ENCODE results near the gene PLRG1.

DNA sequence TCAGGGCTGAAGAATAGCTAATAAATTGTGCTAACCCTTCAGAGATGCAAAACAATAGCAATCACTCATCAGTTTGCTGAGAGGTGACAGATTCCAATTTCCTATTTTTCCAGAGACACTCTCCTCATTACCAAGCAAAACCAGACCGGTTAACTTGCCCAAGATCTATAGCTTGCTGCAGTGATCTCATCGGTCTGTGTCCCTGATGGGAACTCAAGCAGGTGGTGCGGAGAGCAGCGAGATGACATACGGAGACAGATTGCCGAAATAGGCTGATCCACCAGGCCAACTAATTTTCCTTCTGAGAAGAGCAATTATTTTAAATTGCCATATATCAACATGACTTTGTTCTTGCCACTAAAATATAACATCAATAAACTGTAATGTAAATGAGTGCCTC is 48.1 kb downstream of the PLRG1 start:
- TF ChIP-seq, protein P1, sequence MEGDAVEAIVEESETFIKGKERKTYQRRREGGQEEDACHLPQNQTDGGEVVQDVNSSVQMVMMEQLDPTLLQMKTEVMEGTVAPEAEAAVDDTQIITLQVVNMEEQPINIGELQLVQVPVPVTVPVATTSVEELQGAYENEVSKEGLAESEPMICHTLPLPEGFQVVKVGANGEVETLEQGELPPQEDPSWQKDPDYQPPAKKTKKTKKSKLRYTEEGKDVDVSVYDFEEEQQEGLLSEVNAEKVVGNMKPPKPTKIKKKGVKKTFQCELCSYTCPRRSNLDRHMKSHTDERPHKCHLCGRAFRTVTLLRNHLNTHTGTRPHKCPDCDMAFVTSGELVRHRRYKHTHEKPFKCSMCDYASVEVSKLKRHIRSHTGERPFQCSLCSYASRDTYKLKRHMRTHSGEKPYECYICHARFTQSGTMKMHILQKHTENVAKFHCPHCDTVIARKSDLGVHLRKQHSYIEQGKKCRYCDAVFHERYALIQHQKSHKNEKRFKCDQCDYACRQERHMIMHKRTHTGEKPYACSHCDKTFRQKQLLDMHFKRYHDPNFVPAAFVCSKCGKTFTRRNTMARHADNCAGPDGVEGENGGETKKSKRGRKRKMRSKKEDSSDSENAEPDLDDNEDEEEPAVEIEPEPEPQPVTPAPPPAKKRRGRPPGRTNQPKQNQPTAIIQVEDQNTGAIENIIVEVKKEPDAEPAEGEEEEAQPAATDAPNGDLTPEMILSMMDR (IDR thresholded peaks at IDR 0.05; ENCODE audit: poor library complexity, severe bottlenecking) = no peak
- TF ChIP-seq POLR2AphosphoS5 (IDR thresholded peaks at IDR 0.05) (no peak), RAD21 (conservative IDR thresholded peaks at IDR 0.05) (no peak), EZH2 (IDR thresholded peaks at IDR 0.05; ENCODE audit: borderline replicate concordance, insufficient read depth, low read length, poor library complexity, severe bottlenecking) (no peak)
- TF ChIP-seq, protein P2, sequence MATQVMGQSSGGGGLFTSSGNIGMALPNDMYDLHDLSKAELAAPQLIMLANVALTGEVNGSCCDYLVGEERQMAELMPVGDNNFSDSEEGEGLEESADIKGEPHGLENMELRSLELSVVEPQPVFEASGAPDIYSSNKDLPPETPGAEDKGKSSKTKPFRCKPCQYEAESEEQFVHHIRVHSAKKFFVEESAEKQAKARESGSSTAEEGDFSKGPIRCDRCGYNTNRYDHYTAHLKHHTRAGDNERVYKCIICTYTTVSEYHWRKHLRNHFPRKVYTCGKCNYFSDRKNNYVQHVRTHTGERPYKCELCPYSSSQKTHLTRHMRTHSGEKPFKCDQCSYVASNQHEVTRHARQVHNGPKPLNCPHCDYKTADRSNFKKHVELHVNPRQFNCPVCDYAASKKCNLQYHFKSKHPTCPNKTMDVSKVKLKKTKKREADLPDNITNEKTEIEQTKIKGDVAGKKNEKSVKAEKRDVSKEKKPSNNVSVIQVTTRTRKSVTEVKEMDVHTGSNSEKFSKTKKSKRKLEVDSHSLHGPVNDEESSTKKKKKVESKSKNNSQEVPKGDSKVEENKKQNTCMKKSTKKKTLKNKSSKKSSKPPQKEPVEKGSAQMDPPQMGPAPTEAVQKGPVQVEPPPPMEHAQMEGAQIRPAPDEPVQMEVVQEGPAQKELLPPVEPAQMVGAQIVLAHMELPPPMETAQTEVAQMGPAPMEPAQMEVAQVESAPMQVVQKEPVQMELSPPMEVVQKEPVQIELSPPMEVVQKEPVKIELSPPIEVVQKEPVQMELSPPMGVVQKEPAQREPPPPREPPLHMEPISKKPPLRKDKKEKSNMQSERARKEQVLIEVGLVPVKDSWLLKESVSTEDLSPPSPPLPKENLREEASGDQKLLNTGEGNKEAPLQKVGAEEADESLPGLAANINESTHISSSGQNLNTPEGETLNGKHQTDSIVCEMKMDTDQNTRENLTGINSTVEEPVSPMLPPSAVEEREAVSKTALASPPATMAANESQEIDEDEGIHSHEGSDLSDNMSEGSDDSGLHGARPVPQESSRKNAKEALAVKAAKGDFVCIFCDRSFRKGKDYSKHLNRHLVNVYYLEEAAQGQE (IDR thresholded peaks at IDR 0.05; ENCODE audit: borderline replicate concordance) = no peak

Data from neural cell (in vitro differentiated cells).